Measurements from ENCODE around the gene WDR54.

WDR54 gene

DNA sequence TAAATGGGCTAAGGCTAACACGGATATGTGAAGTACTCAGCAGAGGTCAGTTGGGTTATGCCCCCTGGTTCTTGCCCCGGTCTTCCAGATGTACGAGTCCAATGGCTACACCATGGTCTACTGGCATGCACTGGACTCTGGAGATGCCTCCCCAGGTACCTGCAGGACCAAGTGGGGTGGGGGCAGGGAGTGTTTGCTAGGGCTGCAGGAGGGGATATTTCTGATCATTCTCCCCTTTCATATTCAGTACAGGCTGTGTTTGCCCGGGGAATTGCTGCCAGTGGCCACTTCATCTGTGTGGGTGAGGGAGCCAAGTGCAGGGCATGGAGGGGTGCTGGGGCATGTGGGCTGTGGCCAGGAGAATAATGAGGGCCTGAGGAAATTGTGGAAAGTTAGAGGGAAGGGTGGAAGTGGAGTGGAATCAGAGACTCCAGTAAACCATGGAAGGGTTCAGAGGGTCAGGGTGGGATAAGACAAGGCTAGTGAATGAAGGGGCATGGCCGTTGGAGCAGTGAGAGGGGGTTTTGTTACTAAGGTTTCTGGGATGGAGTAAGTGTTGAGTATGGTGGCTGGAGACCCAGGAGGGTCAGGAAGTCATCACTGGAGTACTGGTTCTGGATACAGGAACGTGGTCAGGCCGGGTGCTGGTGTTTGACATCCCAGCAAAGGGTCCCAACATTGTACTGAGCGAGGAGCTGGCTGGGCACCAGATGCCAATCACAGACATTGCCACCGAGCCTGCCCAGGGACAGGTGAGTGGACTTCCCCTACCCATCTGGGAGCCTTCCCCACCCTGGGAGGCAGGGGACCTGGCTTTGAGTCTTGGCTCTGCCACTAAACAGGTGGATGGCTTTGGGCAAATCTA, 1.9 kb downstream of the WDR54 start:
- H3K9me3 ChIP-seq (ENCODE audit: control insufficient read depth, insufficient read depth, low read length): no peaks in the 10 kb centered on the region
- no peak overlapping the region for H3K27ac ChIP-seq (ENCODE audit: low read depth, low read length)
- H3K36me3 ChIP-seq (ENCODE audit: control insufficient read depth, low read length): peaks cover 30% of the 10 kb centered on the region
- H3K4me1 ChIP-seq (ENCODE audit: control insufficient read depth, low read length): peaks cover 36% of the 10 kb centered on the region
- peaks cover 4% of the 10 kb centered on the region; the same call in 1 of the 2 replicates for H3F3A ChIP-seq (ENCODE audit: control insufficient read depth, insufficient read depth)
- H3K4me3 ChIP-seq (ENCODE audit: low read length): no peak overlapping the region
- H4K20me1 ChIP-seq (ENCODE audit: control insufficient read depth, insufficient read depth, low read depth, low read length): no peaks in the 10 kb centered on the region
- TF ChIP-seq, protein P1, sequence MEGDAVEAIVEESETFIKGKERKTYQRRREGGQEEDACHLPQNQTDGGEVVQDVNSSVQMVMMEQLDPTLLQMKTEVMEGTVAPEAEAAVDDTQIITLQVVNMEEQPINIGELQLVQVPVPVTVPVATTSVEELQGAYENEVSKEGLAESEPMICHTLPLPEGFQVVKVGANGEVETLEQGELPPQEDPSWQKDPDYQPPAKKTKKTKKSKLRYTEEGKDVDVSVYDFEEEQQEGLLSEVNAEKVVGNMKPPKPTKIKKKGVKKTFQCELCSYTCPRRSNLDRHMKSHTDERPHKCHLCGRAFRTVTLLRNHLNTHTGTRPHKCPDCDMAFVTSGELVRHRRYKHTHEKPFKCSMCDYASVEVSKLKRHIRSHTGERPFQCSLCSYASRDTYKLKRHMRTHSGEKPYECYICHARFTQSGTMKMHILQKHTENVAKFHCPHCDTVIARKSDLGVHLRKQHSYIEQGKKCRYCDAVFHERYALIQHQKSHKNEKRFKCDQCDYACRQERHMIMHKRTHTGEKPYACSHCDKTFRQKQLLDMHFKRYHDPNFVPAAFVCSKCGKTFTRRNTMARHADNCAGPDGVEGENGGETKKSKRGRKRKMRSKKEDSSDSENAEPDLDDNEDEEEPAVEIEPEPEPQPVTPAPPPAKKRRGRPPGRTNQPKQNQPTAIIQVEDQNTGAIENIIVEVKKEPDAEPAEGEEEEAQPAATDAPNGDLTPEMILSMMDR (IDR thresholded peaks at IDR 0.05; ENCODE audit: low read depth, low read length, poor library complexity, severe bottlenecking): no peak
- TF ChIP-seq EZH2phosphoT487 (IDR thresholded peaks at IDR 0.05; ENCODE audit: borderline replicate concordance, low read length): no peak
- no peaks in the 10 kb centered on the region for H3K9me2 ChIP-seq (replicated peaks; ENCODE audit: control insufficient read depth, low read length)
- peaks cover 13% of the 10 kb centered on the region for H3K79me2 ChIP-seq (ENCODE audit: control insufficient read depth, low read length)
- H3K4me2 ChIP-seq (ENCODE audit: low read length): peak overlapping the region; percentile 100; the same call in 1 of the 2 replicates
- H3K27me3 ChIP-seq (ENCODE audit: control insufficient read depth, low read length): no peaks in the 10 kb centered on the region

DNA sequence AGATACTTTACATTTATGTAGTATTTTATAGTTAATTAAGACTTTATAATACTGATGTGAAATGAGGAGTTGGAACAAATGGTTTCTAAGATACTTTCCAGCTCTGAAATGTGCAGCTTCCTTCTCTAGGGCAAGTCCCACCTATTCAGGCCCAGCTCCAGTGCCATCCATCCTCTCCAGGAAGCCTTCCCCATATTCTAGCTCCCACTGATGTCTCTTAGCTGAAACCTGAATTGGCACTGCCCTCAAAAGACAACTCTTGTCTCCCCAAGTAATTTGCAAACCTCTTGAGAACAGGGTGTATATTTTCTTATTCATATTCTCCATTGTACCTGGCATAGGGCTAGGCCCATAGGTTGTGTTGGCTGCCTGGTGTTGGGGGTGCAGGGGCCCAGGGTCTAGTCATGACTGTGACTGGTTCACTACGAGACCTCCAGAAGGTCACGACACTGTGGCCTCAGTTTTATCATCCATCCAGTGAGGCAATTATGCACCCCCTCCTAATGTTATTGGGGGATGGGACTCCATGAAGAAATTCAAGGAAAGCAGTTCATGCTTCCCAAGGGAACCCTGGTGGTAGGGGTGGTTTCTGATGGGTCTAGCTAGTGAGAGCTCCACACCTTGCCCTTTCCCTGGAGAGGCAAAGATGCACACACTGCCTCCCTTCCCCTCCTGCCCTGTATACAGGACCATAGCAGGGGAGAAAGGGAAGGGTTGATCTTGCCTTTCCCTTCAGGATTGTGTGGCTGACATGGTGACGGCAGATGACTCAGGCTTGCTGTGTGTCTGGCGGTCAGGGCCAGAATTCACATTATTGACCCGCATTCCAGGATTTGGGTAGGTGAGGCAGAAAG, 2.8 kb downstream of the WDR54 start:
- no peaks in the 10 kb centered on the region for H4K20me1 ChIP-seq (ENCODE audit: control insufficient read depth, insufficient read depth, low read depth, low read length)
- peaks cover 34% of the 10 kb centered on the region for H3K4me1 ChIP-seq (ENCODE audit: control insufficient read depth, low read length)
- H3K9me3 ChIP-seq (ENCODE audit: control insufficient read depth, insufficient read depth, low read length): no peaks in the 10 kb centered on the region
- no peaks in the 10 kb centered on the region for H3K27me3 ChIP-seq (ENCODE audit: control insufficient read depth, low read length)
- H3K27ac ChIP-seq (ENCODE audit: low read depth, low read length): no peak overlapping the region
- H3K4me3 ChIP-seq (ENCODE audit: low read length): no peak overlapping the region
- H3K4me2 ChIP-seq (ENCODE audit: low read length): no peak overlapping the region
- peaks cover 13% of the 10 kb centered on the region for H3K79me2 ChIP-seq (ENCODE audit: control insufficient read depth, low read length)
- TF ChIP-seq EZH2phosphoT487 (IDR thresholded peaks at IDR 0.05; ENCODE audit: borderline replicate concordance, low read length): no peak
- TF ChIP-seq, protein P1 (IDR thresholded peaks at IDR 0.05; ENCODE audit: low read depth, low read length, poor library complexity, severe bottlenecking): no peak
- peaks cover 4% of the 10 kb centered on the region; the same call in 1 of the 2 replicates for H3F3A ChIP-seq (ENCODE audit: control insufficient read depth, insufficient read depth)
- no peaks in the 10 kb centered on the region for H3K9me2 ChIP-seq (replicated peaks; ENCODE audit: control insufficient read depth, low read length)
- peaks cover 30% of the 10 kb centered on the region for H3K36me3 ChIP-seq (ENCODE audit: control insufficient read depth, low read length)

DNA sequence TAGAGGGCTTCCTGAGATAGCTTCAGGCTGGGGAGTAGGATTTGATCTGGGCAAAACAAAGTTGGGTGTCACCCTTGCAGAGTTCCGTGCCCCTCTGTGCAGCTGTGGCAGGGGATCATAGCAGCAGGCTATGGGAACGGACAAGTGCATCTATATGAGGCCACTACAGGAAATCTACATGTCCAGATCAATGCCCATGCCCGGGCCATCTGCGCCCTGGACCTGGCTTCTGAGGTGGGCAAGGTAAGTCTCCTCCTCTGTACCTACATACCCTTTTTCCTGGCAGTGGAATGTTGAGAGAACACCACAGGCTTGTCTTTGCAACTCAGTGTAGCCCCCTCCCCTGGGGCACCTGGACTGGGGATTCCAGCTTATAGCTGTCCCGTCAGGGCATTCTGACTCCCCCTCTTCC, 3.5 kb downstream of the WDR54 start:
- no peaks in the 10 kb centered on the region for H3K9me2 ChIP-seq (replicated peaks; ENCODE audit: control insufficient read depth, low read length)
- H4K20me1 ChIP-seq (ENCODE audit: control insufficient read depth, insufficient read depth, low read depth, low read length): no peaks in the 10 kb centered on the region
- H3K27ac ChIP-seq (ENCODE audit: low read depth, low read length): no peak overlapping the region
- H3F3A ChIP-seq (ENCODE audit: control insufficient read depth, insufficient read depth): peaks cover 4% of the 10 kb centered on the region; the same call in 1 of the 2 replicates
- H3K27me3 ChIP-seq (ENCODE audit: control insufficient read depth, low read length): no peaks in the 10 kb centered on the region
- TF ChIP-seq, protein P1 (IDR thresholded peaks at IDR 0.05; ENCODE audit: low read depth, low read length, poor library complexity, severe bottlenecking): no peak
- TF ChIP-seq EZH2phosphoT487 (IDR thresholded peaks at IDR 0.05; ENCODE audit: borderline replicate concordance, low read length): no peak
- no peak overlapping the region for H3K4me2 ChIP-seq (ENCODE audit: low read length)
- H3K79me2 ChIP-seq (ENCODE audit: control insufficient read depth, low read length): peaks cover 13% of the 10 kb centered on the region
- H3K4me1 ChIP-seq (ENCODE audit: control insufficient read depth, low read length): peaks cover 27% of the 10 kb centered on the region
- peaks cover 30% of the 10 kb centered on the region for H3K36me3 ChIP-seq (ENCODE audit: control insufficient read depth, low read length)
- no peaks in the 10 kb centered on the region for H3K9me3 ChIP-seq (ENCODE audit: control insufficient read depth, insufficient read depth, low read length)
- no peak overlapping the region for H3K4me3 ChIP-seq (ENCODE audit: low read length)
